Measurements from ENCODE around the gene AIG1. TPM values are rescaled to one million over a fixed set of nuclear protein-coding genes. Genes with fewer than 3 reads are reported as not detected.

The AIG1 gene
- total RNA-seq, 1 donor from 2014 or later = 17.5 TPM

- Mint-ChIP-seq H3K4me1 (ENCODE audit: unreplicated experiment) (no peaks in the 10 kb centered on the region), H3K27ac (ENCODE audit: unreplicated experiment) (no peak overlapping the region), H3K9me3 (ENCODE audit: unreplicated experiment) (no peaks in the 10 kb centered on the region), H3K4me3 (ENCODE audit: unreplicated experiment) (no peak overlapping the region), H3K27me3 (ENCODE audit: unreplicated experiment) (peaks cover 2% of the 10 kb centered on the region), H3K36me3 (ENCODE audit: low read depth, unreplicated experiment) (no peaks in the 10 kb centered on the region)
- no peak for TF ChIP-seq CTCF (IDR thresholded peaks at IDR 0.05; ENCODE audit: unreplicated experiment)
- no peak for DNase-seq (ENCODE audit: low spot score)
Observed at GRCh38 chr6:143293523-143293922, 232.8 kb downstream of the AIG1 start.

GRCh38 chr6:143294265-143294860, 233.7 kb downstream of the AIG1 start:
- no peak overlapping the region for H3K27ac Mint-ChIP-seq (ENCODE audit: unreplicated experiment)
- H3K4me1 Mint-ChIP-seq (ENCODE audit: unreplicated experiment) = no peaks in the 10 kb centered on the region
- no peaks in the 10 kb centered on the region for H3K36me3 Mint-ChIP-seq (ENCODE audit: low read depth, unreplicated experiment)
- TF ChIP-seq CTCF (IDR thresholded peaks at IDR 0.05; ENCODE audit: unreplicated experiment) = no peak
- peaks cover 2% of the 10 kb centered on the region for H3K27me3 Mint-ChIP-seq (ENCODE audit: unreplicated experiment)
- H3K9me3 Mint-ChIP-seq (ENCODE audit: unreplicated experiment) = no peaks in the 10 kb centered on the region
- DNase-seq (ENCODE audit: low spot score) = no peak
- H3K4me3 Mint-ChIP-seq (ENCODE audit: unreplicated experiment) = no peak overlapping the region

GRCh38 chr6:143295932-143296331, 235.2 kb downstream of the AIG1 start:
- Mint-ChIP-seq H3K27ac (ENCODE audit: unreplicated experiment) (no peak overlapping the region), H3K36me3 (ENCODE audit: low read depth, unreplicated experiment) (no peaks in the 10 kb centered on the region), H3K27me3 (ENCODE audit: unreplicated experiment) (no peaks in the 10 kb centered on the region), H3K4me1 (ENCODE audit: unreplicated experiment) (no peaks in the 10 kb centered on the region), H3K4me3 (ENCODE audit: unreplicated experiment) (no peak overlapping the region), H3K9me3 (ENCODE audit: unreplicated experiment) (no peaks in the 10 kb centered on the region)
- DNase-seq (ENCODE audit: low spot score) = no peak
- TF ChIP-seq CTCF (IDR thresholded peaks at IDR 0.05; ENCODE audit: unreplicated experiment) = no peak

- no peaks in the 10 kb centered on the region for H3K4me1 Mint-ChIP-seq (ENCODE audit: unreplicated experiment)
- no peaks in the 10 kb centered on the region for H3K27me3 Mint-ChIP-seq (ENCODE audit: unreplicated experiment)
- no peak overlapping the region for H3K27ac Mint-ChIP-seq (ENCODE audit: unreplicated experiment)
- no peak for TF ChIP-seq CTCF (IDR thresholded peaks at IDR 0.05; ENCODE audit: unreplicated experiment)
- no peaks in the 10 kb centered on the region for H3K36me3 Mint-ChIP-seq (ENCODE audit: low read depth, unreplicated experiment)
- no peaks in the 10 kb centered on the region for H3K9me3 Mint-ChIP-seq (ENCODE audit: unreplicated experiment)
- DNase-seq (ENCODE audit: low spot score) = no peak
- no peak overlapping the region for H3K4me3 Mint-ChIP-seq (ENCODE audit: unreplicated experiment)
Observed at GRCh38 chr6:143298071-143298470, 237.4 kb downstream of the AIG1 start.

GRCh38 chr6:143299253-143300166, 238.8 kb downstream of the AIG1 start:
- DNase-seq (ENCODE audit: low spot score) = no peak
- Mint-ChIP-seq H3K27me3 (ENCODE audit: unreplicated experiment) (no peaks in the 10 kb centered on the region), H3K27ac (ENCODE audit: unreplicated experiment) (no peak overlapping the region), H3K36me3 (ENCODE audit: low read depth, unreplicated experiment) (no peaks in the 10 kb centered on the region), H3K9me3 (ENCODE audit: unreplicated experiment) (no peaks in the 10 kb centered on the region), H3K4me1 (ENCODE audit: unreplicated experiment) (no peaks in the 10 kb centered on the region), H3K4me3 (ENCODE audit: unreplicated experiment) (no peak overlapping the region)
- TF ChIP-seq CTCF (IDR thresholded peaks at IDR 0.05; ENCODE audit: unreplicated experiment) = no peak

All from endothelial cell (in vitro differentiated cells).